HEK293 (cell line): ENCODE measurements around the gene CDK11B.

ENCODE experiments used
- BCL11B ChIP-seq: fragments of 450-650 bp; formaldehyde crosslinking; IDR thresholded peaks from 2 replicates; pipeline ENCODE4 v1.5.1; 2016; ENCODE audit warnings: low read depth, missing biosample characterization, missing genetic modification characterization
- FEZF1 ChIP-seq: fragments of 450-650 bp; formaldehyde crosslinking; IDR thresholded peaks from 2 replicates; pipeline ENCODE4 v1.5.1; 2016; ENCODE audit warnings: missing biosample characterization, missing genetic modification characterization
- KLF7 ChIP-seq: fragments of 450-650 bp; formaldehyde crosslinking; IDR thresholded peaks from 2 replicates; pipeline ENCODE4 v1.5.1; 2016; ENCODE audit warnings: missing biosample characterization, missing genetic modification characterization, borderline replicate concordance
- PRDM4 ChIP-seq: fragments of 450-650 bp; formaldehyde crosslinking; IDR thresholded peaks from 2 replicates; pipeline ENCODE4 v1.5.1; 2017; ENCODE audit warnings: missing biosample characterization, missing genetic modification characterization
- SP7 ChIP-seq: fragments of 450-650 bp; formaldehyde crosslinking; IDR thresholded peaks from 2 replicates; pipeline ENCODE4 v1.5.1; 2016; ENCODE audit warnings: missing biosample characterization, missing genetic modification characterization
- TRIM28 ChIP-seq: IDR thresholded peaks from 2 replicates; pipeline ENCODE4 v1.6.1; 2011; ENCODE audit warnings: low read length, control low read depth, borderline replicate concordance
- WT1 ChIP-seq: fragments of 450-650 bp; formaldehyde crosslinking; IDR thresholded peaks from 2 replicates; pipeline ENCODE4 v1.5.1; 2016; ENCODE audit warnings: missing biosample characterization, missing genetic modification characterization
- YY2 ChIP-seq: fragments of 450-650 bp; formaldehyde crosslinking; IDR thresholded peaks from 2 replicates; pipeline ENCODE4 v1.5.1; 2016; ENCODE audit warnings: missing biosample characterization, missing genetic modification characterization
- ZBTB49 ChIP-seq: fragments of 450-650 bp; formaldehyde crosslinking; IDR thresholded peaks from 2 replicates; pipeline ENCODE4 v1.5.1; 2016; ENCODE audit warnings: missing biosample characterization, missing genetic modification characterization, low read depth
- ZNF138 ChIP-seq: fragments of 450-650 bp; formaldehyde crosslinking; IDR thresholded peaks from 2 replicates; pipeline ENCODE4 v1.5.1; 2016; ENCODE audit warnings: missing biosample characterization, missing genetic modification characterization, borderline replicate concordance
- ZNF18 ChIP-seq: fragments of 450-650 bp; formaldehyde crosslinking; IDR thresholded peaks from 2 replicates; pipeline ENCODE4 v1.5.1; 2016; ENCODE audit warnings: missing biosample characterization, missing genetic modification characterization
- ZNF184 ChIP-seq: fragments of 450-650 bp; IDR thresholded peaks from 2 replicates; pipeline ENCODE4 v1.5.1; 2018; ENCODE audit warnings: missing biosample characterization, mild to moderate bottlenecking, missing genetic modification characterization
- ZNF2 ChIP-seq: fragments of 450-650 bp; formaldehyde crosslinking; IDR thresholded peaks from 2 replicates; pipeline ENCODE4 v1.5.1; 2016; ENCODE audit warnings: missing biosample characterization, missing genetic modification characterization
- ZNF202 ChIP-seq: fragments of 450-650 bp; formaldehyde crosslinking; IDR thresholded peaks from 2 replicates; pipeline ENCODE4 v1.5.1; 2016; ENCODE audit warnings: missing biosample characterization, missing genetic modification characterization, borderline replicate concordance
- ZNF214 ChIP-seq: fragments of 450-650 bp; formaldehyde crosslinking; IDR thresholded peaks from 2 replicates; pipeline ENCODE4 v1.5.1; 2017; ENCODE audit warnings: missing biosample characterization, mild to moderate bottlenecking, missing genetic modification characterization, borderline replicate concordance
- ZNF23 ChIP-seq: fragments of 450-650 bp; formaldehyde crosslinking; IDR thresholded peaks from 2 replicates; pipeline ENCODE4 v1.5.1; 2016; ENCODE audit warnings: missing biosample characterization, missing genetic modification characterization, borderline replicate concordance
- ZNF266 ChIP-seq: fragments of 450-650 bp; formaldehyde crosslinking; IDR thresholded peaks from 2 replicates; pipeline ENCODE4 v1.5.1; 2016; ENCODE audit warnings: missing biosample characterization, missing genetic modification characterization, low read depth
- ZNF362 ChIP-seq: fragments of 450-650 bp; formaldehyde crosslinking; IDR thresholded peaks from 2 replicates; pipeline ENCODE4 v1.5.1; 2016; ENCODE audit warnings: missing biosample characterization, missing genetic modification characterization
- ZNF473 ChIP-seq: fragments of 450-650 bp; formaldehyde crosslinking; IDR thresholded peaks from 2 replicates; pipeline ENCODE4 v1.5.1; 2017; ENCODE audit warnings: missing biosample characterization, missing genetic modification characterization
- ZNF518A ChIP-seq: fragments of 450-650 bp; formaldehyde crosslinking; conservative IDR thresholded peaks from 2 replicates; pipeline ENCODE4 v1.5.1; 2016; ENCODE audit warnings: low read depth, missing biosample characterization, missing genetic modification characterization
- ZNF548 ChIP-seq: fragments of 450-650 bp; formaldehyde crosslinking; IDR thresholded peaks from 2 replicates; pipeline ENCODE4 v1.5.1; 2016; ENCODE audit warnings: missing biosample characterization, missing genetic modification characterization
- ZNF555 ChIP-seq: fragments of 450-650 bp; formaldehyde crosslinking; conservative IDR thresholded peaks from 2 replicates; pipeline ENCODE4 v1.5.1; 2017; ENCODE audit warnings: missing biosample characterization, mild to moderate bottlenecking, missing genetic modification characterization, inconsistent platforms
- ZNF560 ChIP-seq: fragments of 450-650 bp; formaldehyde crosslinking; IDR thresholded peaks from 2 replicates; pipeline ENCODE4 v1.5.1; 2017; ENCODE audit warnings: missing biosample characterization, missing genetic modification characterization, borderline replicate concordance
- ZNF571 ChIP-seq: fragments of 450-650 bp; formaldehyde crosslinking; IDR thresholded peaks from 2 replicates; pipeline ENCODE4 v1.5.0; 2017; ENCODE audit warnings: missing biosample characterization, missing genetic modification characterization
- ZNF585B ChIP-seq: fragments of 450-650 bp; formaldehyde crosslinking; IDR thresholded peaks from 2 replicates; pipeline ENCODE4 v1.5.1; 2016; ENCODE audit warnings: missing biosample characterization, missing genetic modification characterization
- ZNF704 ChIP-seq: fragments of 450-650 bp; formaldehyde crosslinking; IDR thresholded peaks from 2 replicates; pipeline ENCODE4 v1.5.1; 2016; ENCODE audit warnings: missing biosample characterization, missing genetic modification characterization
- ZNF830 ChIP-seq: fragments of 450-650 bp; IDR thresholded peaks from 2 replicates; pipeline ENCODE4 v1.5.0; 2018; ENCODE audit warnings: missing biosample characterization, missing genetic modification characterization, low read depth, mild to moderate bottlenecking, moderate library complexity
- ZNF837 ChIP-seq: fragments of 450-650 bp; formaldehyde crosslinking; IDR thresholded peaks from 2 replicates; pipeline ENCODE4 v1.5.1; 2016; ENCODE audit warnings: missing biosample characterization, missing genetic modification characterization

The CDK11B gene

GRCh38 chr1:1614954-1615255 lies 43.9 kb downstream of the CDK11B start (continued):
- TF ChIP-seq ZNF518A = no peak
- TF ChIP-seq ZNF548 (tag by site-specific recombination) = no peak
- no peak for TF ChIP-seq ZNF560 (tag by site-specific recombination)
- no peak for TF ChIP-seq PRDM4 (tag by site-specific recombination)
- TF ChIP-seq KLF7 (tag by site-specific recombination) = peak; percentile 12; the same call in 1 of the 2 replicates
- TF ChIP-seq ZNF362 (tag by site-specific recombination) = peak; percentile 89
- no peak for TF ChIP-seq ZNF704
- no peak for TF ChIP-seq ZBTB49 (tag by site-specific recombination)
- TF ChIP-seq ZNF473 (tag by site-specific recombination) = no peak
- no peak; the same call in 1 of the 2 replicates for TF ChIP-seq SP7 (tag by site-specific recombination)
- TF ChIP-seq ZNF571 (tag by site-specific recombination) = no peak
- 0 out of 2 replicates have a peak, but pooled peaks have one; percentile 24 for TF ChIP-seq ZNF266 (tag by site-specific recombination)
- no peak for TF ChIP-seq WT1 (tag by site-specific recombination)
- no peak for TF ChIP-seq ZNF184
- no peak for TF ChIP-seq TRIM28
- TF ChIP-seq FEZF1 (tag by site-specific recombination) = no peak
- no peak for TF ChIP-seq ZNF18
- TF ChIP-seq ZNF2 (tag by site-specific recombination) = 0 out of 2 replicates have a peak, but pooled peaks have one; percentile 77
- TF ChIP-seq ZNF830 (tag by site-specific recombination) = no peak
- TF ChIP-seq ZNF202 (tag by site-specific recombination) = no peak
- no peak for TF ChIP-seq ZNF138 (tag by site-specific recombination)
- 0 out of 2 replicates have a peak, but pooled peaks have one; percentile 23 for TF ChIP-seq ZNF837 (tag by site-specific recombination)
- TF ChIP-seq BCL11B (tag by site-specific recombination) = 0 out of 2 replicates have a peak, but pooled peaks have one; percentile 28
- no peak for TF ChIP-seq ZNF555 (tag by site-specific recombination)
- TF ChIP-seq ZNF214 = no peak
- no peak for TF ChIP-seq ZNF585B (tag by site-specific recombination)
- peak; percentile 9; the same call in 1 of the 2 replicates for TF ChIP-seq YY2 (tag by site-specific recombination)
- TF ChIP-seq ZNF23 (tag by site-specific recombination) = no peak
